Activated CD8-positive, alpha-beta memory T cell treated with anti-CD3 and anti-CD28 coated beads for 48 hours (primary cell): ENCODE results near the gene CADPS.

ENCODE experiments used
- DNase-seq, 3 experiments: peaks; one replicate each; pipeline ENCODE4 v3.0.0-alpha.2; 2020; ENCODE audit warnings: low read depth in 2 of 3, low spot score in 2 of 3

Gene CADPS

GRCh38 chr3:62364191-62364590, 511.0 kb downstream of the CADPS start:
- no peak for DNase-seq

GRCh38 chr3:62363275-62363674, 511.9 kb downstream of the CADPS start:
- DNase-seq, result no peak

- no peak for DNase-seq
Measured at GRCh38 chr3:62361824-62362223, 513.4 kb downstream of the CADPS start.

- no peak for DNase-seq
Measured at GRCh38 chr3:62361261-62361660, 514.0 kb downstream of the CADPS start.

GRCh38 chr3:62359531-62359930, 515.7 kb downstream of the CADPS start:
- no peak for DNase-seq

- DNase-seq, result no peak
Measured at GRCh38 chr3:62356356-62356755, 518.9 kb downstream of the CADPS start.

GRCh38 chr3:62355703-62356102, 519.5 kb downstream of the CADPS start:
- DNase-seq, result no peak
